Measurements from ENCODE around the gene MUC15. TPM values are rescaled to one million over a fixed set of nuclear protein-coding genes. Genes with fewer than 3 reads are reported as not detected.

MUC15 gene
- total and polyA plus RNA-seq, 4 experiments from 2014 or later, result not detected

DNA sequence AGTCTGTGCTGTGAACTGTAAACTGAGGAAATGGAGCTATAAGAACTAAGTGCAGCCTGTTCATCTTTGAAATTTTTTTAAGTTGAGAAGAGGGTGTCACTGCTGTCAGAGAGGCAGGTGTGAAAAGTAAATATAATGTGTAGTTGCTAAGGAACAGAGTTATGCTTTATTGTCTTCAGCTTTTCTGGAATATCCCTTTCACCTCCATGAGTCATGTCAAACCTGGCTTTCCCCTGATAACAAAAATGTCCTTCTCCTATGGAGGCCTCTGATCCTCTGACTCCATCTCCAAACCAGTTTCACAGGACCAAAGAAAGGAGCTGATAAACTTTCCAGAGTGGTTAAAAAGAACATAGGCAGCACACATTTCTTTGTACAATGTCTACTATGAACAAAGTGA, 12.8 kb upstream of the MUC15 start:
- Mint-ChIP-seq H3K27me3 (no peaks in the 10 kb centered on the region), H3K36me3 (no peaks in the 10 kb centered on the region)
- CTCF ChIA-PET (ENCODE audit: partially characterized antibody), result no interaction called here

DNA sequence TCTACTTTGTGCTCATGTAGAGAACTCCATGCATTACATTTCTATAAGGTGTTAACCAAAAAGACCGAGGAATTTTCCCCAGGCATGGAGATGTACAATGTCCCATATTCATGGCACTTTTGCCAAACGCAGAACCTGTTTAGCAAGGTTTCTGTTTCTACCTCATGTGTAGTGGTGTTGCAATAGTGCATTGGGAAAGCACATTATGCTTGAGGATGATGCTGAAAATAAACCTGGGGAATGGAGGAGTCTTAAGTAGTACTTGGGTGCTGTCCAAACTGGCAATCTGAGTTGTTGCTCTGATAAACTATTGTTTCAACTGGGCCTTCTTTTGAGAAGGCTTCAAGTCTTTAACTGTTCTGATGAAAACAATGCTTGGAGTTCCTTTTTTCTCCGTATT, 11.5 kb upstream of the MUC15 start:
- no peaks in the 10 kb centered on the region for H3K27me3 ChIP-seq (ENCODE audit: insufficient read depth, low read length)
- no peaks in the 10 kb centered on the region for H3K4me1 Mint-ChIP-seq
- no peaks in the 10 kb centered on the region for H3K36me3 Mint-ChIP-seq
- H3K36me3 ChIP-seq (ENCODE audit: insufficient read depth, low read length), result no peaks in the 10 kb centered on the region
- no peaks in the 10 kb centered on the region for H3K9me3 ChIP-seq (ENCODE audit: control insufficient read depth in 1 of 2, low read length in 2 of 2)
- H3K4me3 Mint-ChIP-seq, result no peak overlapping the region
- H3K4me1 ChIP-seq (ENCODE audit: insufficient read depth, low read length), result no peaks in the 10 kb centered on the region
- no peaks in the 10 kb centered on the region for H3K27me3 Mint-ChIP-seq
- no peak overlapping the region for H3K27ac Mint-ChIP-seq
- POLR2A ChIA-PET (ENCODE audit: partially characterized antibody), result no interaction called here
- no peak for DNase-seq
- H3K27ac ChIP-seq (ENCODE audit: low read depth, low read length), result no peak overlapping the region
- CTCF ChIA-PET (ENCODE audit: partially characterized antibody), result no interaction called here
- H3K4me3 ChIP-seq (ENCODE audit: low read length in 2 of 2), result no peak overlapping the region
- peaks cover 0 to 12% (median 3%) of the 10 kb centered on the region in 8 donors for H3K9me3 Mint-ChIP-seq
- intact Hi-C loops (cut with micrococcal nuclease), result no loop called here

More for the DNA sequence above, 12.8 kb upstream of the MUC15 start:
- Histone ChIP-seq H3K36me3 (ENCODE audit: insufficient read depth, low read length) (no peaks in the 10 kb centered on the region), H3K9me3 (ENCODE audit: control insufficient read depth in 1 of 2, low read length in 2 of 2) (no peaks in the 10 kb centered on the region), H3K27me3 (ENCODE audit: insufficient read depth, low read length) (no peaks in the 10 kb centered on the region), H3K4me3 (ENCODE audit: low read length in 2 of 2) (no peak overlapping the region), H3K27ac (ENCODE audit: low read depth, low read length) (no peak overlapping the region), H3K4me1 (ENCODE audit: insufficient read depth, low read length) (no peaks in the 10 kb centered on the region)
- H3K27ac Mint-ChIP-seq, result no peak overlapping the region
- no peak overlapping the region for H3K4me3 Mint-ChIP-seq
- POLR2A ChIA-PET (ENCODE audit: partially characterized antibody), result no interaction called here
- peaks cover 4 to 17% (median 6%) of the 10 kb centered on the region in 8 donors for H3K9me3 Mint-ChIP-seq
- intact Hi-C loops (cut with micrococcal nuclease), result no loop called here
- DNase-seq, result no peak
- H3K4me1 Mint-ChIP-seq, result no peaks in the 10 kb centered on the region

DNA sequence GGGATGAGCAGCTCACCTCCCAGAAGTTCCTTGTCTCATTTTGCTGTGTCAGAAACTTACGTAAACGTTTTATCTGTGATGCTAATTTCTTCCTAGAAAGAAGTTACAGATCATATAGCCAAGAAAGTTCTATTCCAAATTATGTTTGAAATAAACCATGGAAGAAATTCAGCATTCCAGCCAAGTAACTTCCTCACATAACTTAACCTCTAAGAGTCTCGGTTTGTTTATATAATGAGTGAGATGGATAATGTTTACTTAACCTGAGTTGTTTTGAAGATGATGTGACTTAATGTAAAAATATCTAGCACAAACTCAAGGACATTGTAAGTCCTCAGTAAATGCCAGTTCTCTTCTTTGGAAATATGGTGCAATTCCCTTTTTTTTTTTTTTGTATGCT, 8.9 kb upstream of the MUC15 start:
- CTCF ChIA-PET (ENCODE audit: partially characterized antibody), result no interaction called here

DNA sequence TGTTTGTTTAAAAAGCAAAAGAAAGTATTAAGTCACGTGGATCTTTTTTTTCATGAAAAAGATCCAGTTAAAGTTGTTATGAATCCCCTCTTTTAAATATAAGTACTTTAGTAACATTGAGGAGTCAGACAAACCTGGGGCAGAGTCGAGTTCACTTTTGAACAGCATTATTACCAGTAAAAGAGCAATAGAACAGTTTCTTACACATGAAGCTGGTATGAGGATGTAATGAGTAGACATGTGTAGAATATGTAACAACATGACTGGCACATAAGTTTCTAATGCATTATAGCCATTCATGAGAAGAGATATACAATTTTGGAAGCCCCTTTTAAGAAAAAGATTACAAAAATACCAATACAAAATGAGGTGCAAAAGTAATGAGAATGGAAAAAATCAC, 7.6 kb upstream of the MUC15 start:
- Histone ChIP-seq H3K9me3 (ENCODE audit: control insufficient read depth in 1 of 2, low read length in 2 of 2) (no peaks in the 10 kb centered on the region), H3K4me1 (ENCODE audit: insufficient read depth, low read length) (no peaks in the 10 kb centered on the region), H3K27ac (ENCODE audit: low read depth, low read length) (no peak overlapping the region), H3K4me3 (ENCODE audit: low read length in 2 of 2) (no peak overlapping the region), H3K27me3 (ENCODE audit: insufficient read depth, low read length) (no peaks in the 10 kb centered on the region), H3K36me3 (ENCODE audit: insufficient read depth, low read length) (no peaks in the 10 kb centered on the region)
- ChIA-PET POLR2A (ENCODE audit: partially characterized antibody) (no interaction called here), CTCF (ENCODE audit: partially characterized antibody) (no interaction called here)
- intact Hi-C loops (cut with micrococcal nuclease), result no loop called here
- no peak overlapping the region for H3K27ac Mint-ChIP-seq
- no peaks in the 10 kb centered on the region for H3K36me3 Mint-ChIP-seq
- no peak overlapping the region for H3K4me3 Mint-ChIP-seq
- no peak for DNase-seq
- H3K9me3 Mint-ChIP-seq, result peaks cover 0 to 4% (median 0%) of the 10 kb centered on the region in 8 donors
- no peaks in the 10 kb centered on the region for H3K4me1 Mint-ChIP-seq
- H3K27me3 Mint-ChIP-seq, result no peaks in the 10 kb centered on the region

More for the DNA sequence above, 8.9 kb upstream of the MUC15 start:
- Histone ChIP-seq H3K4me3 (ENCODE audit: low read length in 2 of 2) (no peak overlapping the region), H3K36me3 (ENCODE audit: insufficient read depth, low read length) (no peaks in the 10 kb centered on the region), H3K9me3 (ENCODE audit: control insufficient read depth in 1 of 2, low read length in 2 of 2) (no peaks in the 10 kb centered on the region), H3K4me1 (ENCODE audit: insufficient read depth, low read length) (no peaks in the 10 kb centered on the region), H3K27ac (ENCODE audit: low read depth, low read length) (no peak overlapping the region), H3K27me3 (ENCODE audit: insufficient read depth, low read length) (no peaks in the 10 kb centered on the region)
- no peaks in the 10 kb centered on the region for H3K27me3 Mint-ChIP-seq
- peaks cover 0 to 8% (median under 1%) of the 10 kb centered on the region in 8 donors for H3K9me3 Mint-ChIP-seq
- H3K4me1 Mint-ChIP-seq, result no peaks in the 10 kb centered on the region
- no peaks in the 10 kb centered on the region for H3K36me3 Mint-ChIP-seq
- no peak overlapping the region for H3K4me3 Mint-ChIP-seq
- H3K27ac Mint-ChIP-seq, result no peak overlapping the region
- intact Hi-C loops (cut with micrococcal nuclease), result no loop called here
- POLR2A ChIA-PET (ENCODE audit: partially characterized antibody), result no interaction called here
- DNase-seq, result no peak

DNA sequence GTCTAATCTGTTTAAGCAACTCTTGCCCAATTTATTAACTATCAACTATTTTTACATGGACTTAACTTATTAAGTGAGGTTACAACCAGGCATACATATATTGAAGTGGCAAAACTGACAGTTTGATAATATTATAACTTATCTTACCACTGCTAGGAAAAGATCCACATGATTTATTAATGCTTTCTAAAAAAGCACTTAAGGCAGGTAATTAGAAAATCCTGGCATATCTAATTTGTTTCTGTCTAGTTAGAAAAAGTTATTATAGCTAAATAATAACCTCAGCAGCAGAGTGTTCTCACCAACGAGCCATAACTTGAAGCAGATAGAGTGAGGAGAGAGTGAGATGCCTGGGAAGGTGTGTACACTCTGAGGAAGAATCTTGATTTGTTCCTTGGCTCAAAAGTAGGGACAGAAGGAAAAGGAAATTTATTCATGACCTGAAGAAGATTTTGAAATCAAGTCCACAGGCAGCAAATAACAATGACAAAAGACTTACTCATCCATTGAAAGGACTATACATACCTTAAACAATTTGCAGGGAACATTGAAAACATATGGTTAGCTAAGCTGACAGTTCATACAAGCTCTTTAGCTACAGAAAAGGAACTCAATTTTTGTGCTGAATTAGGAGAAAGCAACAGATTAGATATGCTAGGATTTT, 7.1 kb upstream of the MUC15 start:
- DNase-seq, result no peak
- Mint-ChIP-seq H3K4me1 (no peaks in the 10 kb centered on the region), H3K27me3 (no peaks in the 10 kb centered on the region), H3K9me3 (peaks cover 0 to 4% (median 0%) of the 10 kb centered on the region in 8 donors), H3K36me3 (no peaks in the 10 kb centered on the region), H3K27ac (no peak overlapping the region), H3K4me3 (no peak overlapping the region)
- CTCF ChIA-PET (ENCODE audit: partially characterized antibody), result no interaction called here
- POLR2A ChIA-PET (ENCODE audit: partially characterized antibody), result no interaction called here
- Histone ChIP-seq H3K4me3 (ENCODE audit: low read length in 2 of 2) (no peak overlapping the region), H3K27me3 (ENCODE audit: insufficient read depth, low read length) (no peaks in the 10 kb centered on the region), H3K4me1 (ENCODE audit: insufficient read depth, low read length) (no peaks in the 10 kb centered on the region), H3K27ac (ENCODE audit: low read depth, low read length) (no peak overlapping the region), H3K9me3 (ENCODE audit: control insufficient read depth in 1 of 2, low read length in 2 of 2) (no peaks in the 10 kb centered on the region), H3K36me3 (ENCODE audit: insufficient read depth, low read length) (no peaks in the 10 kb centered on the region)
- intact Hi-C loops (cut with micrococcal nuclease), result no loop called here

DNA sequence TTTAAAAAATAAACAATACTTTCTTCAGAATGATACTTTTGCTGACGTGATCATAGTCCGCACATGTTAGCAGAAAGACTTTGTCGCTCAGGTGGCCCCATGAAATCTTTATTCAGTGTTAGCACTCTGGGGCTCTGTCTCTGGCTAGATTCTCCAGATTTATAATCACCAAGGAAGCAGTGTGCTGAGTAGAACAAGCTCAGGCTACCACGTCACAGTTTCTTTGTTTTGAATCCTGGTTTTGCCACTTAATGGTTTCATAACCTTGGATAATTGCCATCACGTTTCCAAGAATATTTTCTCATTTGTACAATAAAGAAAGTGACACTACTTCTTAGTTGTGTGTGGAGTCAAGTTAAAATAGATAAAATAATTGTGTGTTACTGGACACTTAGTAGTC, 3.9 kb upstream of the MUC15 start:
- no peak overlapping the region for H3K4me3 ChIP-seq (ENCODE audit: low read length in 2 of 2)
- no peak for DNase-seq
- no peaks in the 10 kb centered on the region for H3K27me3 Mint-ChIP-seq
- no peak overlapping the region for H3K27ac Mint-ChIP-seq
- intact Hi-C loops (cut with micrococcal nuclease), result no loop called here
- H3K27me3 ChIP-seq (ENCODE audit: insufficient read depth, low read length), result no peaks in the 10 kb centered on the region
- H3K27ac ChIP-seq (ENCODE audit: low read depth, low read length), result no peak overlapping the region
- H3K9me3 ChIP-seq (ENCODE audit: control insufficient read depth in 1 of 2, low read length in 2 of 2), result no peaks in the 10 kb centered on the region
- POLR2A ChIA-PET (ENCODE audit: partially characterized antibody), result no interaction called here
- H3K4me3 Mint-ChIP-seq, result no peak overlapping the region
- no peaks in the 10 kb centered on the region for H3K4me1 Mint-ChIP-seq
- no peaks in the 10 kb centered on the region for H3K36me3 Mint-ChIP-seq
- CTCF ChIA-PET (ENCODE audit: partially characterized antibody), result no interaction called here
- peaks cover 0 to 9% (median 4%) of the 10 kb centered on the region in 8 donors for H3K9me3 Mint-ChIP-seq
- no peaks in the 10 kb centered on the region for H3K4me1 ChIP-seq (ENCODE audit: insufficient read depth, low read length)
- H3K36me3 ChIP-seq (ENCODE audit: insufficient read depth, low read length), result no peaks in the 10 kb centered on the region

DNA sequence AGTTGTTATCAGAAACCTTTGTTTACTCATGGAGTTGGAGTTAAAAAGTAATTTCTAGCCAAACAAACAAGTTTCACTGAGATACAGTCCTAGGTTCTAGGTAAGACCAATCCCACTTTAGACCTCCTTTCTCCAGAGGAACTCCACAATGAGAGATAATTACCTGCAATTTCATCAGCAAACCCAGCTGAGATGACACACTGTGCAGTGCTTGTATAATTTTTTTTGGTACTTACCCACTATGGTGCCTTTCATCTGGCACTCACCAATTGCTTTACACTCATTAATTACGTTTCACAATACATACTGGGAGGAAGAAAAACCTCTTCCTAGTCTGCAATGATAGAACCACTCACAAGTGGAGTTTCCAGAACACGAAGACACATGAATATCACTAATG, 1.8 kb upstream of the MUC15 start:
- no peaks in the 10 kb centered on the region for H3K36me3 Mint-ChIP-seq
- no peaks in the 10 kb centered on the region for H3K4me1 ChIP-seq (ENCODE audit: insufficient read depth, low read length)
- H3K27ac Mint-ChIP-seq, result no peak overlapping the region
- H3K36me3 ChIP-seq (ENCODE audit: insufficient read depth, low read length), result no peaks in the 10 kb centered on the region
- POLR2A ChIA-PET (ENCODE audit: partially characterized antibody), result no interaction called here
- no peaks in the 10 kb centered on the region for H3K27me3 Mint-ChIP-seq
- H3K9me3 ChIP-seq (ENCODE audit: control insufficient read depth in 1 of 2, low read length in 2 of 2), result no peaks in the 10 kb centered on the region
- CTCF ChIA-PET (ENCODE audit: partially characterized antibody), result no interaction called here
- peaks cover 0 to 8% (median 3%) of the 10 kb centered on the region in 8 donors for H3K9me3 Mint-ChIP-seq
- no peak for DNase-seq
- no peak overlapping the region for H3K4me3 ChIP-seq (ENCODE audit: low read length in 2 of 2)
- no peak overlapping the region for H3K4me3 Mint-ChIP-seq
- no peak overlapping the region for H3K27ac ChIP-seq (ENCODE audit: low read depth, low read length)
- intact Hi-C loops (cut with micrococcal nuclease), result no loop called here
- no peaks in the 10 kb centered on the region for H3K27me3 ChIP-seq (ENCODE audit: insufficient read depth, low read length)
- H3K4me1 Mint-ChIP-seq, result no peaks in the 10 kb centered on the region

Measured in CD4-positive, alpha-beta memory T cell (primary cell).